Limb (tissue), 2 donors: ENCODE data around the gene PRRT1.
"Not testable (repeated sequence)": the region's sequence is repeated elsewhere in the genome, so short reads cannot be mapped to it uniquely, and the experiment has no call there.

Experiments used
- DNase-seq, 2 donors: peaks; one replicate each; pipeline ENCODE4 v3.0.0-alpha.2; 2016; ENCODE audit errors: extremely low spot score in 2 of 2

Gene PRRT1

GRCh38 chr6:32151181-32151862, 417 bp downstream of the PRRT1 start:
- DNase-seq: peak in 1 of 2 donors; percentile 42

GRCh38 chr6:32149932-32150870, 1.5 kb downstream of the PRRT1 start:
- DNase-seq: peak in 1 of 2 donors; percentile 42

GRCh38 chr6:32149092-32149755, 2.5 kb downstream of the PRRT1 start:
- DNase-seq: no peak

GRCh38 chr6:32148289-32149091, 3.2 kb downstream of the PRRT1 start:
- DNase-seq: peak in 1 of 2 donors; percentile 86

GRCh38 chr6:32147401-32148132, 4.2 kb downstream of the PRRT1 start:
- no peak for DNase-seq

- DNase-seq: no peak
Measured at GRCh38 chr6:32146687-32147086, 5.1 kb downstream of the PRRT1 start.

GRCh38 chr6:32146287-32146686, 5.5 kb downstream of the PRRT1 start:
- DNase-seq: no peak

GRCh38 chr6:32144238-32144637, 7.5 kb downstream of the PRRT1 start:
- not testable (repeated sequence) for DNase-seq

- DNase-seq: no peak
Measured at GRCh38 chr6:32140420-32141046, 11.2 kb downstream of the PRRT1 start.

- no peak for DNase-seq
Measured at GRCh38 chr6:32139590-32139989, 12.1 kb downstream of the PRRT1 start.

- DNase-seq: no peak
Measured at GRCh38 chr6:32137454-32137853, 14.3 kb downstream of the PRRT1 start.

GRCh38 chr6:32133786-32134185, 18.0 kb downstream of the PRRT1 start:
- DNase-seq: no peak

GRCh38 chr6:32132110-32132509, 19.6 kb downstream of the PRRT1 start:
- DNase-seq: no peak

- DNase-seq: no peak
Measured at GRCh38 chr6:32131439-32131948, 20.2 kb downstream of the PRRT1 start.

- no peak for DNase-seq
Measured at GRCh38 chr6:32129297-32130088, 22.2 kb downstream of the PRRT1 start.

- DNase-seq: no peak
Measured at GRCh38 chr6:32128751-32129296, 22.9 kb downstream of the PRRT1 start.

- peak; percentile 94 to 100 for DNase-seq
Measured at GRCh38 chr6:32127717-32128592, 23.8 kb downstream of the PRRT1 start, which contains the start of gene ATF6B. Gene ATF6B (minus strand): TSS chr6:32128246. CDS start chr6:32128207, 39 bp downstream.

- DNase-seq: no peak
Measured at GRCh38 chr6:32127409-32127716, 24.4 kb downstream of the PRRT1 start.
